Dendritic cell treated with granulocyte-macrophage colony-stimulating factor and Interleukin-4, amounts not matched to agents 40 ng/mL and 50 ng/mL, for 4 days (primary cell): Measurements from ENCODE around the gene DLX6.
"Not testable (repeated sequence)": the region's sequence is repeated elsewhere in the genome, so short reads cannot be mapped to it uniquely, and the experiment has no call there.

Source experiments
- H3K27ac Mint-ChIP-seq: one replicate; pipeline ENCODE4 v1.8.0; 2022; ENCODE audit warnings: mild to moderate bottlenecking, mixed read lengths
- H3K27me3 Mint-ChIP-seq: one replicate; pipeline ENCODE4 v1.8.0; 2022; ENCODE audit warnings: mild to moderate bottlenecking, mixed read lengths
- H3K36me3 Mint-ChIP-seq: one replicate; pipeline ENCODE4 v1.8.0; 2022; ENCODE audit warnings: low read depth, mixed read lengths
- H3K4me1 Mint-ChIP-seq: one replicate; pipeline ENCODE4 v1.8.0; 2022; ENCODE audit warnings: low read depth, mixed read lengths
- H3K4me3 Mint-ChIP-seq: one replicate; pipeline ENCODE4 v1.8.0; 2022; ENCODE audit warnings: mild to moderate bottlenecking, moderate library complexity, mixed read lengths
- H3K9me3 Mint-ChIP-seq: one replicate; pipeline ENCODE4 v1.8.0; 2022; ENCODE audit warnings: mixed read lengths
- intact Hi-C: fragments of 100-400 bp; cut with micrococcal nuclease; formaldehyde crosslinking; loops from one replicate; pipeline ENCODE4 v1.15.0; 2022

The DLX6 gene

DNA sequence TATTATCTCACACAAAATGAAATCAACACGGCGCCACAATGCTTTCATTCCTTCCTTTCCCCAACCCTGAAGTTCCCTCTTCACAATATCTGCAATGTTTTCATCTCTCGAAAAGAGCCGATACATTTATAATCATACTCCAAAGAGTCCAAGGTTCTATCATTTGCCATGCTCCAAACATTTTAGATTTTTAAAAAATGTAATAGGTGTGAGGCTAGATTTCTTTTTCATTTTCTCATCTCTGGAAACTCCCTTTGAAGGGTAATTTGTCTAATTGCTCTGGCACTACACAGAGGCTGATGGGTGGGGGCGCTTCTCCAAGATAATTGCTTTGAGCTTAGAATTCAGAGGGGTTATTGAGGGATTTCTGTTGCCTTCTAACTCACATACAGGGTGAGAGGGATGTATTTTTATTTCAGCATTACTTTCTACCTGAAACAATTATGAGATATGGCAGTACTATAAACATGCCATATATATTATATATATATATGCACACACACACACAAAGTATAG lies 14.4 kb downstream of the DLX6 start:
- H3K36me3 Mint-ChIP-seq, result no peaks in the 10 kb centered on the region
- no peak overlapping the region for H3K27ac Mint-ChIP-seq
- intact Hi-C loops, result no loop called here
- H3K27me3 Mint-ChIP-seq, result peaks cover 98% of the 10 kb centered on the region
- H3K4me3 Mint-ChIP-seq, result no peak overlapping the region
- H3K9me3 Mint-ChIP-seq, result no peaks in the 10 kb centered on the region
- peaks cover 28% of the 10 kb centered on the region for H3K4me1 Mint-ChIP-seq

DNA sequence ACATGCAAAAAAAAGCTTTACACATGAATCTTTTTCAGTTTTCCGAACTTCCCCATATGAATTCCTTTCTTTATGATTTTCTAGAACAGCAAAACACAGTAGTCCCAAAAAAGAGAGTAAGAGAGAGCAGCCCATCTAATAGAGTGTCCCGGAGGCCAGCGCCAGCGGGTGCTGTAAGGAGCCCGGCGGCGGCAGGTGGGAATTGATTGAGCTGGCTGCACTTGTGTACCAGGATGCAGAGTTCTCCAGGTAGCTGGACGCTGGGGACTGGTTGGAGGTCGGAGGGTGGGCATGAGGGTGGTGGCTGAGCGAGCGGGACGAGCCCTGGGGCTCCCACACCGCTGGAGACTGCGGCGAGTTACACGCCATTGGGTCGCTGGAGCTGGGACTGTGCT lies 15.2 kb downstream of the DLX6 start:
- no peaks in the 10 kb centered on the region for H3K9me3 Mint-ChIP-seq
- H3K36me3 Mint-ChIP-seq, result no peaks in the 10 kb centered on the region
- peaks cover 98% of the 10 kb centered on the region for H3K27me3 Mint-ChIP-seq
- H3K27ac Mint-ChIP-seq, result no peak overlapping the region
- intact Hi-C loops, result no loop called here
- H3K4me1 Mint-ChIP-seq, result peaks cover 32% of the 10 kb centered on the region
- H3K4me3 Mint-ChIP-seq, result no peak overlapping the region

DNA sequence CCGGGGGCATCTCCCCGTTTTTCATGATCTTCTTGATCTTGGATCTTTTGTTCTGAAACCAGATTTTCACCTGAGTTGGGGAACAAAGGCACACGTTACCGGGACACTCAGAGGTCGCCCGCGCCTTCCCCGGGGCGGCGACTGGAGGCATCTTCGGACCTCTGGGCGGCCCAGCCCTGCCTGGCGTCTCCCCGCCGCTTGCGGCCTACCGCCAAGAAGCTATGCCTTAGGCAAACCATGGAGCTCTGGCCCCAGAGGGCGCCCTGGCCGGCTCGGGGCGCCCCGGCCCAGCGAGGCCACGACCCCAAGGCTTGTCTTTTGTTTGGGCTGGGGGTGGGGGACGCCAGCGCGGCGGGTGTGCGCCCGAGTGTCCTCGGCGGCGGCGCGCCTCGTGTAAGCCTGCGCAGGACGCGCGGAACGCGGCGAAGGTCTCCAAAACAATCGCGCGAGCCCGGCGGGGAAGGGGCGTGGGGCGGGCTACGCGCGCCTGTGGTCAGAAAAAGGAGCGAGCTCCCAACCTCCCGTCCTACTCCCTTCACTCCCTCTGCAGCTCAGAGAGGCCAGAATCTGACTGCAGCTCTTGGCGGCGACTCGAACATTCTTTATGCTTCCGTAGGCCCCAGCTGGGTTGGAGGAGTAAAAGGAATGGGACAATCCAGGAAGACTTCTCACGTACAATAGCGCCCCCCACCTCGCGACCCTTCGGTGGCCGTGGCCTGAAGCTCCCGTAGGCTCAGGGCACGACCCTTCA lies 15.8 kb downstream of the DLX6 start:
- Mint-ChIP-seq H3K27ac (no peak overlapping the region), H3K36me3 (no peaks in the 10 kb centered on the region), H3K27me3 (peaks cover 98% of the 10 kb centered on the region), H3K4me3 (no peak overlapping the region), H3K4me1 (peaks cover 36% of the 10 kb centered on the region), H3K9me3 (no peaks in the 10 kb centered on the region)
- intact Hi-C loops, result no loop called here

DNA sequence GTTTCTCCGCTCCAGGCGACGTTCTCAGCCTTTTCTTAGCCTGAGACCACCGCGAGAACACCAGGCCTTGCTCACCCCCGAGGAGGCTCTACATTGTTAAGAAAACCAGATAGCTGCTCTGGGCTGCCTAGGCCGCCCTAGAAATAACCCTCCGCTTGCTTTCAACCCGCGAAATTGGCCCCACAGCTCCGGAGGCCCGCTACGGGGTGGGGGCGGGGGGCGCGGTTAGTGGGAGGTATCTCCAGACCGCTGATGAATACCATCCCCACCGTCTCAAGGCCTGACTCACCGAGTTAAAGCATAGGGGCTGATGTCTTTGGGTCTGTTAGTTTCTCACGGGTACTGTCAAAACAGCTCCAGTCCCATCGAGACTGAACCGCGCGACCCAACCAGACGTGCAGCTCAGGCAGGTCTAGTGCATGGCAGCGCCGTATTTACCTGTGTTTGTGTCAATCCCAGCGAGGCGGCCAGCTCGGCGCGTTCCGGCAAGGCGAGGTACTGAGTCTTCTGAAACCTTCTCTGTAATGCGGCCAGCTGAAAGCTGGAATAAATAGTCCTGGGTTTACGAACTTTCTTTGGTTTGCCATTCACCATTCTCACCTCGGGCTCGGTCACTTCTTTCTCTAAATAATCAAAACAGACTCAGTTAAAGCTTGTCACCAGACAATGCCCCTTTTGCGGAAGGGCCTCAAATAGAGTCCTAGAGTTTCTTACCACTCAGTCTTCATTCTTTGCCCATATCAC lies 16.6 kb downstream of the DLX6 start:
- Mint-ChIP-seq H3K27ac (no peak overlapping the region), H3K27me3 (peaks cover 98% of the 10 kb centered on the region), H3K9me3 (no peaks in the 10 kb centered on the region), H3K36me3 (no peaks in the 10 kb centered on the region), H3K4me1 (peaks cover 38% of the 10 kb centered on the region), H3K4me3 (no peak overlapping the region)
- intact Hi-C loops, result no loop called here

DNA sequence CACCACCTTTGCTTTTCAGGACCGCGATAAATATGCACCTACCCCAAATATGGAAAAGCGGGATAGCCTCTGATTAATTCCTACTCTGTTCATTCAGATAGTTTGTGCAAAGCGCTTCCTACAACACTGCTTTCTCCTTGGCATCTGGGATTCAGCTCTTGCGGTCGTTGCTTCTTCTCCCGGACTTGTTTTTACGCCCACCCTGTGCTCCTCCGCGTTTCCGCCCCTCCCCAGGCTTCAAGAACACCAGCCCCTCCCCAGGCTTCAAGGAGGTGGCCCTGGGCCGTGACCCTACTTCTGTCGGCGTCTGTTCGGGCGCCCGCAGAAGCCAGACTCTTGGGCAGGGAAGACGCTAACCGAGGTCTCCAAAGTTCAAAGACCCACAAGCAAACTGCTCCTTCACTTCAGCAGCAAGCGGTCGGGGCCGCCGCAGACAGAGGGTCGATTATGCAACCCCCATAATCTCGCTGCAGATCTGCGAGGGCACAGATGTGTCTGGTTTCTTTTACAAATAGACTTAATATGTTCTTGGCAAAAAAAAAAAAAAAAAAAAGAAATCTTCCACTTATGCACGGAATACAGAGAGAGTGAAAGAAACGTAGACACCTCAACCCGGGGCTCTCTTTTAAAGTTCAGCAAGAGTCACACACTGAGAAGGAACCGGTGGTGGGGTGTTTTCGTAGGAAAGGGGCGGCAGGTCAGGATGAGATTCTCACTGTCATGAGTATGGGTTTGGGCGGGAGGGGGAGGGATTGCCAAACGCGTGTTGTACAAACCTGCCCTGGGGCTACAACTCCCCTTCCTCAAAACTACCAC lies 17.3 kb downstream of the DLX6 start:
- Mint-ChIP-seq H3K4me3 (no peak overlapping the region), H3K9me3 (no peaks in the 10 kb centered on the region), H3K4me1 (peaks cover 42% of the 10 kb centered on the region), H3K27ac (no peak overlapping the region), H3K36me3 (no peaks in the 10 kb centered on the region), H3K27me3 (peaks cover 98% of the 10 kb centered on the region)
- intact Hi-C loops, result no loop called here

DNA sequence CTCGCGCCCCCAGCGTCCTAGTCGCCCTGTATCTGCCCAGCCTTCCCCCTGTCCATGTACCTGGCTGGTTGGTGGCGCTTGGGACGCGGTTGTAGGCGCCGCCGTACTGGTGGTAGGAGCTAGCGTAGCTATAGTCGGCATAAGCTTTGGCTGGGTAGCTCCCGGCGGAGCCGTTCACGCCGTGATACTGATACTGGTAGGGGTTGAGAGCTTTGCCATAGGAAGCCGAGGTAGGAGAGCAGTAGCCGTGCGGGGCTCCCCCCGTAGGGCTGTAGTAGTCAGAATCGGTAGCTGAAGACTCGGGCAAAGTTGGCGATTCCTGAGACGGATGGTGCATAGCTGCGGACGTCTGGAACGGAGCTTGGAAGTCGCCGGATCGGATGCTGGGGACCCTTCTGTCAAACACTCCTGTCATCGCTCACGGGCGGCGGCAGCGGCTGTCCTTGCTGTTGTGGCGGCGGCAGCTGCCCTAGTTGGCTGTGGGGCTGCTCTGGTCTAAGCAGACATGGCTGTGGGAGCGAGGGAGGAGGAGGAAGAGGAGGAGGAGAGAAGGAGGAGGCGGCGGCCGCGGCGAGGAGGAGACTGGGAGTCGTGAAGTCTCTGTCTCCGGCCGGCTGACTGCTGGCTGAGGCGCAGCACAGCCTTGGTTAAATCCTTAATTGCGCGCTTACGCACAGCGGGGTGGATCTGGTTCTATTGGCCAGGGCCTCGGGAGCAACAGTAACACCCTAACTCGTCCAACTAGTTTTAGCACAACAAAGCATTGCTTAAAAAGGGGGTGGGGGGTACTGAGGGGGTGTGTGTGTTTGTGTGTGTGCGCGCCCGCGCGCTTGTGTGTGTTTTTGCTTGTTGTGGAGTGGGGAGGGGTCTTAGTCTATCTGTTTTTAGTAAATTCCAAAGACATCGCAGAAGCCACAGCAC lies 19.1 kb downstream of the DLX6 start, which contains the start of gene DLX5:
Gene DLX5, minus strand, starts transcription at position 623 of the 921 bp plus-strand sequence. Its CDS starts 208 bp downstream, at position 415.
- Mint-ChIP-seq H3K27me3 (peaks cover 89% of the 10 kb centered on the region), H3K4me1 (peaks cover 44% of the 10 kb centered on the region), H3K36me3 (no peaks in the 10 kb centered on the region), H3K4me3 (no peak within 1 kb of the TSS), H3K27ac (no peak within 1 kb of the TSS), H3K9me3 (no peaks in the 10 kb centered on the region)
- intact Hi-C loops, result loop anchor here (5.0 kb wide), 1 partner anchor 702 kb away; the partner anchor contains the start of gene SLC25A13

DNA sequence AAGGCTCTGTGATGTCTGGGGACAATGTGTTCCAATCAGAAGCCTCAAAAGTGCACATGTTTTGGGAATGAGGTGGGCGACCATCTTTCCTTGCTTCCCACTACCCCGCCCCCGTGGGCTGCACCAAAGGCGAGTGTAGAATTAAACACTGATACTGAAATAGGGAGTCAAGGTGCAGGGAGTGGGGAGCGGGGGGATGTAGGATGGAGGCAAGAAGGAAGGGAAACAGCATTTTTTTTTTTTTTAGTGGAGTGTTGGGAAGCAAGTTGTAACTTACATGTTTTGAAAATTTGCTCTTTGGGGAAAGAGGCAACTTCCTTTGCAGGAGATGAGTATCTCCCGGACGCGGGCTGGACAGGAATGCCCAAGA lies 19.8 kb downstream of the DLX6 start:
- H3K4me1 Mint-ChIP-seq, result peaks cover 44% of the 10 kb centered on the region
- intact Hi-C loops, result loop anchor here (5.0 kb wide), 1 partner anchor 703 kb away; the partner anchor contains the start of gene SLC25A13
- no peaks in the 10 kb centered on the region for H3K36me3 Mint-ChIP-seq
- H3K9me3 Mint-ChIP-seq, result no peaks in the 10 kb centered on the region
- H3K27ac Mint-ChIP-seq, result no peak overlapping the region
- no peak overlapping the region for H3K4me3 Mint-ChIP-seq
- peaks cover 85% of the 10 kb centered on the region for H3K27me3 Mint-ChIP-seq

DNA sequence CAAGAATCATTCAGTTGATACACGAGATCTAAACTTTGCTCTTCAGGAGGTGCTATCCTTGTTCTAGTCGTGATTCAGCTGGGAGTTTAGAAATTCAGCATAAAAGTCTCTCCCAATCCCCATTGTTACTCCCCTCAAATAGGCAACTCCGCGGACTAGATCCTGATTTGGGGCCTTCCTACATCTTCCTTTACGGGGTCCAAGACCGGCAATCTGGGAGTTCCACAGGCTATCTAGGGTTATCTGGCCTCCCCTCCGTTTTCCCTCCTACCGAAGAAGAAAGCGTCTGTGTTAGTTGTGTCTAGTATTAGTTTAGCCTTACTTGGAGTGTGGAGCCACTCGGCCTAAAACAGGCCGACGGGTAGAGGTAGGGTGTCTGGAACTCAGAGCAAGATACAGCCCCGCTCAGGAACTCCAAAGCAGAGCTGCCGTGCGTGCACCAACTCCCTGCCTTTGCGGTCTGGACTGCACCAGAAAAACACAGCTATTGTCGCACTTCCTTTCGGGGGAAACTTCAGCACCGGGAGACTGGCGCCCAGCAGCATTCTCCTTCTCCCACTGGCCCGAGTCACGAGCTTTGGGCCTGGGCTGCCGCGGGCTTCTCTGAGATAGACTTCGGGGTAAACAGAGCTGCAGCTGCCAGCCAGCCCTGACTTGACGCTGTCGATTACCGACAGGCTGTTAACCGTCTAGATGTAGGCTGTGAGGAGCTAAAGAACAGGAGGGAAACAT lies 20.8 kb downstream of the DLX6 start:
- H3K27me3 Mint-ChIP-seq, result peaks cover 79% of the 10 kb centered on the region
- H3K9me3 Mint-ChIP-seq, result no peaks in the 10 kb centered on the region
- no peak overlapping the region for H3K27ac Mint-ChIP-seq
- intact Hi-C loops, result loop anchor here (2.0 to 5.0 kb wide), 2 partner anchors 611 to 704 kb away; partner anchors contain the start of gene SLC25A13
- H3K36me3 Mint-ChIP-seq, result no peaks in the 10 kb centered on the region
- peaks cover 44% of the 10 kb centered on the region for H3K4me1 Mint-ChIP-seq
- no peak overlapping the region for H3K4me3 Mint-ChIP-seq

DNA sequence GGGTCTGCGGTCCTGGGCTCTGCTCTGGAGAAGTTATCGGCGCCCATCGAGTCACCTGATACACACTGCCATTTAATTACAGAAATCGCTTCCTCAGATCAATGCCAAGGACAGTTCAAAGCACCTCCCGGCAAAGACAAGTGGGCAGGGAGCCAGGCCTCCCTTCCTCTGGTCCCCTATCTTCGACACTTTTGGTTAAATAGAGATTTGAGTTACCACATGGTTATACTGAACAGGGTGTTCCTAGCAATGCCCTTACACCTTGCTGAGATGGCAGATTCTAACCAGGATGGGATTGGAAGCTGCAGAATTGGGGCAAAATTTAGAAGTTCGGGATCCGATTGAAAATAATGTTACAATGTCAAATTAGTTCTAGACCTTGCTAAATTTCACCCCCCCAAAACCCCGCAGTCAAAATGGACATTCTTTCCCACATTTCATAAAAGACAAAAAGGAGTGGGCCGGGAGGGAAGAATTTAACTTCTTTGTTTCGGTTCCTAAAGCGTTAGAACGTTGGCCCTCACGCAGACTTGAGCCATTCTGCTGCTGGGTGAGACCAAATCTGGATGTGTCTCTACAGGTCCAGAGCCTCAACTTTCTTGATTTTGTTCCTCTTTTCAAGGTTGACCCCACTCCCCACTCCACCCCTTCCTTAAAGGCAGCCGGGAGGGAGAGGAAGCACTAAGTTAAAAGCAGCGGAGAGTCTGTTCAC lies 21.5 kb downstream of the DLX6 start:
- H3K4me1 Mint-ChIP-seq, result peaks cover 44% of the 10 kb centered on the region
- intact Hi-C loops, result loop anchor here (1.0 to 5.0 kb wide), 4 partner anchors 612 to 1111 kb away; partner anchors contain the start of gene SLC25A13
- H3K4me3 Mint-ChIP-seq, result peak overlapping the region; percentile 57
- H3K27me3 Mint-ChIP-seq, result peaks cover 75% of the 10 kb centered on the region
- H3K9me3 Mint-ChIP-seq, result no peaks in the 10 kb centered on the region
- no peak overlapping the region for H3K27ac Mint-ChIP-seq
- H3K36me3 Mint-ChIP-seq, result no peaks in the 10 kb centered on the region

DNA sequence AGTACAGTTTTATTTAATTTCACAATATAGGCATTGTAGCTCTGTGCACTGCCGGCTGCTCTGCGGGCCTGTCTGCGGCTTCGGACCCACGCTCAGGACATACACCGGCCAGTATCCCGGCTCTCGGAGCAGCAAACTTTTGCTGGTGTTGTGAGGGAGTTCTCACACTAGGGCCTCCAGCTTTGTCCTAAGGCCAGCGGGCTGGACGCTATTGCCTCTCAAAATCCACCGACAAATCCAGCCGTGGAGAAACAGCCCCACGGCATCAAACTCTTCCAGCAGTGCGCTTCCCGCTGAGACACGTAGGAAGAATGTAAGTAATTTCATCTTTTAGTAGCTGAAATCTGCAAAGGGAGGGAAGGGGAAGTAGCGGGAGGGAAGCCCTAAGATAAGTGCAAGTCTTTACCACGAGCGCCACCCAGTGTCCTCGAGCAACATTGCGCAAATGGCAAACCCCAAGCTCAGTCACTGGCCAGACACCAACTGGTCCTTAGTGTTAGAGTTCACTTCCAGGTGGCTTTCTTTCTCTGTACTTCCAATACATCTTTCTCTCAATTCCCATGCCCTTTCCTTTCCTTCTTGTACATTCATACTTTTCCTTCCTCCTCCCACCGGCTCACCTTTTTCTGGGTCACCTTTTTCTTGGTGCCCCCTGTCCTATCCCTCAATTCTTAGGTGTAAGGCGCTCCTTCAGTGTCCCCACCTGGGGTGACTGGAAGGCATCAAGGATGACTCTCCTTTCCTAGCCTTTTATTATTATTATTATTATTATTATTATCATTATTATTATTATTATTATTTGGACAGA lies 22.3 kb downstream of the DLX6 start:
- H3K4me3 Mint-ChIP-seq, result peak overlapping the region; percentile 57
- H3K27ac Mint-ChIP-seq, result no peak overlapping the region
- H3K36me3 Mint-ChIP-seq, result no peaks in the 10 kb centered on the region
- intact Hi-C loops, result loop anchor here (1.0 to 5.0 kb wide), 4 partner anchors 613 to 1111 kb away; partner anchors contain the start of gene SLC25A13
- H3K4me1 Mint-ChIP-seq, result peaks cover 41% of the 10 kb centered on the region
- no peaks in the 10 kb centered on the region for H3K9me3 Mint-ChIP-seq
- H3K27me3 Mint-ChIP-seq, result peaks cover 71% of the 10 kb centered on the region

DNA sequence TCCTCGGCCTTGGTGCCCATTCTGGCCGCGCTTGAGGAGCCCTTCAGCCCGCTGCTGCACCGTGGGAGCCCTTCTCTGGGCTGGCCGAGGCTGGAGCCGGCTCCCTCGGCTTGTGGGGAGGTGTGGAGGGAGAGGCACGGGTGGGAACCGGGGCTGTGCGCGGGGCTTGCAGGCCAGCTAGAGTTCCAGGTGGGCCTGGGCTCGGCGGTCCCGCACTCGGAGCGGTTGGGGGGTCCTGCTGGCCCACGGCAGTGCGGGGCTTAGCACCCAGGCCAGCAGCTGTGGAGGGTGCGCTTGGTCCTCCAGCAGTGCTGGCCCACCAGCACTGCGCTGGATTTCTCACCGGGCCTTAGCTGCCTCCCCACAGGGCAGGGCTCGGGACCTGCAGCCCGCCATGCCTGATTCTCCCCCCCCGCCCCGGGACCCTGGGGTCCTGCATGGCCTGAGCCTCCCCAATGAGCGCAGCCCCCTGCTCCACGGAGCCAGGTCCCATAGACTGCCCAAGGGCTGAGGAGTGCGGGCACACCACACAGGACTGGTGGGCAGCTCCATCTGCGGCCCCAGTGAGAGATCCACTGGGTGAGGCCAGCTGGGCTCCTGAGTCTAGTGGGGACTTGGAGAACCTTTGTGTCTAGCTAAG lies 29.0 kb downstream of the DLX6 start:
- H3K27ac Mint-ChIP-seq, H3K36me3 Mint-ChIP-seq, intact Hi-C loops, H3K9me3 Mint-ChIP-seq, H3K4me1 Mint-ChIP-seq, H3K4me3 Mint-ChIP-seq: not testable (repeated sequence)
- peaks cover 15% of the 10 kb centered on the region for H3K27me3 Mint-ChIP-seq
